Neural cell (in vitro differentiated cells): ENCODE results near the gene OR1F1. TPM values are rescaled to one million over a fixed set of nuclear protein-coding genes. Genes with fewer than 3 reads are reported as not detected.

Source experiments
- H2AFZ ChIP-seq: fragments of 200-600, 300-800 bp; sonication (generic), shearing (Covaris generic); 2 replicates; pipeline ENCODE4 v1.6.0; 2014; ENCODE audit warnings: low read depth, mild to moderate bottlenecking, antibody characterized with exemption, low read length, moderate library complexity
- H3F3A ChIP-seq: fragments of 200-600 bp; shearing (Covaris generic); 2 replicates; pipeline ENCODE4 v1.6.1; 2016; ENCODE audit warnings: mild to moderate bottlenecking, moderate library complexity, mixed read lengths, antibody characterized with exemption, low read length; ENCODE audit not compliant: insufficient read depth, poor library complexity, severe bottlenecking
- H3K27ac ChIP-seq: fragments of 200-600, 300-800 bp; sonication (generic), shearing (Covaris generic); 2 replicates; pipeline ENCODE4 v1.5.1; 2014; ENCODE audit warnings: mild to moderate bottlenecking, low read length, moderate library complexity
- H3K27me3 ChIP-seq: fragments of 300-800, 200-600 bp; sonication (generic), shearing (Covaris generic); 2 replicates; pipeline ENCODE4 v1.6.0; 2014; ENCODE audit warnings: mild to moderate bottlenecking, low read depth, low read length, moderate library complexity; ENCODE audit not compliant: insufficient read depth
- H3K36me3 ChIP-seq: fragments of 300-800, 200-600 bp; sonication (generic), shearing (Covaris generic); 2 replicates; pipeline ENCODE4 v1.5.1; 2014; ENCODE audit warnings: mild to moderate bottlenecking, antibody characterized with exemption, low read length, moderate library complexity; ENCODE audit not compliant: insufficient read depth
- H3K4me2 ChIP-seq: fragments of 300-800, 200-600 bp; sonication (generic), shearing (Covaris generic); 2 replicates; pipeline ENCODE4 v1.6.0; 2014; ENCODE audit warnings: mild to moderate bottlenecking, low read length
- H3K4me3 ChIP-seq: fragments of 300-800, 200-600 bp; sonication (generic), shearing (Covaris generic); 2 replicates; pipeline ENCODE4 v1.5.1; 2014; ENCODE audit warnings: mild to moderate bottlenecking, low read length, moderate library complexity
- H3K79me2 ChIP-seq: fragments of 200-600 bp; shearing (Covaris generic); replicated peaks from 2 replicates; pipeline ENCODE4 v1.6.0; 2014; ENCODE audit warnings: mild to moderate bottlenecking, low read length, moderate library complexity; ENCODE audit not compliant: insufficient read depth
- H3K9ac ChIP-seq: fragments of 300-800, 200-600 bp; sonication (generic), shearing (Covaris generic); 2 replicates; pipeline ENCODE4 v1.6.1; 2016; ENCODE audit warnings: mild to moderate bottlenecking, low read length, mixed read lengths
- H3K9me2 ChIP-seq: fragments of 200-600 bp; shearing (Covaris generic); 2 replicates; pipeline ENCODE4 v1.6.1; 2016; ENCODE audit warnings: mild to moderate bottlenecking, low read length, mixed read lengths; ENCODE audit not compliant: insufficient read depth
- H3K9me3 ChIP-seq: fragments of 200-600, 300-800 bp; sonication (generic), shearing (Covaris generic); 2 replicates; pipeline ENCODE4 v1.6.1; 2016; ENCODE audit warnings: mild to moderate bottlenecking, mixed run types, low read length, moderate library complexity, mixed read lengths
- H4K20me1 ChIP-seq: fragments of 200-600 bp; shearing (Covaris generic); 2 replicates; pipeline ENCODE4 v1.6.1; 2016; ENCODE audit warnings: mild to moderate bottlenecking, mixed run types; ENCODE audit not compliant: insufficient read depth
- EP300 ChIP-seq: fragments of 450-650 bp; conservative IDR thresholded peaks from 2 replicates; pipeline ENCODE4 v1.6.1; 2014; ENCODE audit warnings: antibody characterized with exemption, mild to moderate bottlenecking, moderate library complexity; ENCODE audit not compliant: poor library complexity, severe bottlenecking
- EZH2 ChIP-seq: fragments of 200-600, 300-800 bp; shearing (Covaris generic), sonication (generic); IDR thresholded peaks from 2 replicates; pipeline ENCODE4 v1.6.1; 2014; ENCODE audit warnings: antibody characterized with exemption, low read length, borderline replicate concordance, mild to moderate bottlenecking; ENCODE audit not compliant: insufficient read depth, poor library complexity, severe bottlenecking
- MXI1 ChIP-seq: fragments of 450-650 bp; conservative IDR thresholded peaks from 2 replicates; pipeline ENCODE4 v1.6.1; 2014; ENCODE audit warnings: antibody characterized with exemption, mild to moderate bottlenecking; ENCODE audit not compliant: poor library complexity, severe bottlenecking
- POLR2AphosphoS5 ChIP-seq: IDR thresholded peaks from 2 replicates; pipeline ENCODE4 v1.6.1; 2012
- RAD21 ChIP-seq: fragments of 450-650 bp; conservative IDR thresholded peaks from 2 replicates; pipeline ENCODE4 v1.6.1; 2014; ENCODE audit warnings: antibody characterized with exemption, mild to moderate bottlenecking, moderate library complexity
- SMC3 ChIP-seq: fragments of 450-650 bp; conservative IDR thresholded peaks from 2 replicates; pipeline ENCODE4 v1.6.1; 2014; ENCODE audit warnings: antibody characterized with exemption, mild to moderate bottlenecking, moderate library complexity; ENCODE audit not compliant: poor library complexity
- TAF1 ChIP-seq: IDR thresholded peaks from 2 replicates; pipeline ENCODE4 v1.6.1; 2012; ENCODE audit warnings: low read depth
- polyA plus RNA-seq: library from polyadenylated mRNA; depleted of rRNA; stranded (reverse); fragments of >200 nt; gene quantifications from 2 replicates; pipeline ENCODE4 v1.2.3, GENCODE V29; 2014
- TF ChIP-seq, protein P1 (sequence below): IDR thresholded peaks from 2 replicates; pipeline ENCODE4 v1.6.1; 2012; ENCODE audit warnings: borderline replicate concordance
- TF ChIP-seq, protein P2 (sequence below): fragments of 450-650 bp; IDR thresholded peaks from 2 replicates; pipeline ENCODE4 v1.5.1; 2014; ENCODE audit warnings: antibody characterized with exemption, mild to moderate bottlenecking, moderate library complexity; ENCODE audit not compliant: poor library complexity, severe bottlenecking

OR1F1 gene
- polyA plus RNA-seq, 1 donor from 2014 or later, result 2.5 TPM

DNA sequence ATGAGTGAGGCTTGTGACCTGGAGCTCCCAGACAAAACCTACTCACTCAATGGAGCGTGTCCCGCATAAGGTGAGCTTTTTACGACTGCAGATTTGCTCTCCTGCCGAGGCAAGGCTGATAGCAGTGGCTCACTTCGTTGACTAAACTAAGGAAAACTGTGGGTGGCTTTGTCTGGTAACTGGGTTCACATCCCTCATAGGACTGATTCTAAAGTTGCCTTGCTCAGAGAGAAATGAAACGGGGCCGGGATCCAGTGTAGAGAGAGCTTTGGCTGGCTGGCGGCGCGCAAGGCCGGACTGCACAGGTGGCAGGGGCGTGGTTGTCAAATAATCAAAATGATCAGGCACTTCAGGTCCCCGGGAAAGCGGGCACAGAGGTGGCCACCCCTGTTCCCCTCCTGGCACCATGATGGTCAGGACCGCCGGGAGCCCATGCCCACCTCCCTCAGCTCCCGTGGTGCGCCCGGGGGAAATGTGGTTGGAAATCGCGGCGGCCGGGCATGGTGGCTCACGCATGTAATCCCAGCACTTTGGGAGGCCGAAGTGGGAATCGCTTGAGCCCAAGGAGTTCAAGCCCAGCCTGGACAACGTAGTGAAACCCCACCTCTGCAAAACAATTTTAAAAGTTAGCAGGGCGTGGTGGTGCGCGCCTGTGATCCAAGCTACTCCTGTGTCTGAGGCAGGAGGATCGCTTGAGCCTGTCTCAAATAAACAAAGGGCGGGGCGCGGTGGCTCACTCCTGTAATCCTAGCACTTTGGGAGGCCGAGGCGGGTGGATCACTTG, 26.6 kb upstream of the OR1F1 start:
- TF ChIP-seq, protein P1, sequence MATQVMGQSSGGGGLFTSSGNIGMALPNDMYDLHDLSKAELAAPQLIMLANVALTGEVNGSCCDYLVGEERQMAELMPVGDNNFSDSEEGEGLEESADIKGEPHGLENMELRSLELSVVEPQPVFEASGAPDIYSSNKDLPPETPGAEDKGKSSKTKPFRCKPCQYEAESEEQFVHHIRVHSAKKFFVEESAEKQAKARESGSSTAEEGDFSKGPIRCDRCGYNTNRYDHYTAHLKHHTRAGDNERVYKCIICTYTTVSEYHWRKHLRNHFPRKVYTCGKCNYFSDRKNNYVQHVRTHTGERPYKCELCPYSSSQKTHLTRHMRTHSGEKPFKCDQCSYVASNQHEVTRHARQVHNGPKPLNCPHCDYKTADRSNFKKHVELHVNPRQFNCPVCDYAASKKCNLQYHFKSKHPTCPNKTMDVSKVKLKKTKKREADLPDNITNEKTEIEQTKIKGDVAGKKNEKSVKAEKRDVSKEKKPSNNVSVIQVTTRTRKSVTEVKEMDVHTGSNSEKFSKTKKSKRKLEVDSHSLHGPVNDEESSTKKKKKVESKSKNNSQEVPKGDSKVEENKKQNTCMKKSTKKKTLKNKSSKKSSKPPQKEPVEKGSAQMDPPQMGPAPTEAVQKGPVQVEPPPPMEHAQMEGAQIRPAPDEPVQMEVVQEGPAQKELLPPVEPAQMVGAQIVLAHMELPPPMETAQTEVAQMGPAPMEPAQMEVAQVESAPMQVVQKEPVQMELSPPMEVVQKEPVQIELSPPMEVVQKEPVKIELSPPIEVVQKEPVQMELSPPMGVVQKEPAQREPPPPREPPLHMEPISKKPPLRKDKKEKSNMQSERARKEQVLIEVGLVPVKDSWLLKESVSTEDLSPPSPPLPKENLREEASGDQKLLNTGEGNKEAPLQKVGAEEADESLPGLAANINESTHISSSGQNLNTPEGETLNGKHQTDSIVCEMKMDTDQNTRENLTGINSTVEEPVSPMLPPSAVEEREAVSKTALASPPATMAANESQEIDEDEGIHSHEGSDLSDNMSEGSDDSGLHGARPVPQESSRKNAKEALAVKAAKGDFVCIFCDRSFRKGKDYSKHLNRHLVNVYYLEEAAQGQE, result no peak
- TF ChIP-seq TAF1, result no peak
- Histone ChIP-seq H4K20me1 (no peaks in the 10 kb centered on the region), H3K27ac (no peak overlapping the region), H3K9me2 (no peaks in the 10 kb centered on the region), H2AFZ (no peak overlapping the region), H3K4me2 (no peak overlapping the region), H3K9ac (no peak overlapping the region), H3K27me3 (peaks cover 37% of the 10 kb centered on the region), H3K9me3 (no peaks in the 10 kb centered on the region), H3F3A (no peaks in the 10 kb centered on the region), H3K36me3 (no peaks in the 10 kb centered on the region), H3K79me2 (no peaks in the 10 kb centered on the region), H3K4me3 (no peak overlapping the region)

DNA sequence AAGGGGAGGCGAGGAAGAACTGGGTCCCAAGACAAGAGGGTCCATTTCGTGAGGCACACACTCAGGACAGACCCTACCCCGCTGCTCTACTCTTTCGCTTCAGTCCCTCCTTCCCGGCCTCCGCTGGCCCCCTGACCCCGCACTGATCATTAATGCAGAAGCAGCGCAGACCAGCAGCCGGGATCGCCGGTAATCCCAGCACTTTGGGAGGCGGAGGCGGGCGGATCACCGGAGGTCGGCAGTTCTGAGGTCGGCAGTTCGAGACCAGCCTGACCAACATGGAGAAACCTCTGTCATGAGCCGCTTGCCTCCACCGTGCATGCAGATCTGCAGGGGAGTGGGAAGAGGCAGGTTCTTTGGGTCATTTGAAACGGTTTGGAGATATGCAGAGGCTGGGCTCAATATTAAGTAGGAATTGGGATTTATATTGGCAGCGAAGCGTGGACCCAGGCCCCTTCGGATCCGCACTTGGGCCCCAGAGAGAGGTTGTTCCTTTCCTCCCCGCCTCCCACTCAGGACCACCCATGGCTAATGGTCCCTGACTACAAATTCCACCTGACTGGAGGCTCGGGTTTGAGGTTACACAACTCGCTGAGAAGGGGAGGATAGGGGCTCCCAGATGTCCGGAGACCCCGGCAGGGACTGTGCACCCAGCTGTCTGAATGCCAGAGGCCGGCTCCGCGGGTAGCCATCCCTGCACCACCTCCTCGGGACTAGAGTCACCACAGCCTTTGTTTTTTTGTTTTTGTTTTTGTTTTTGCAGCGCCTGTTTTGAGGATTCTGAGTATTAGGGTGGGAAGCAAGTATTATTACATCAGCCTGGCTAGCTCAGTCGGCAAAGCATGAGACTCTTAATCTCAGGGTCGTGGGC, 23.6 kb upstream of the OR1F1 start:
- H3K27me3 ChIP-seq, result peaks cover 37% of the 10 kb centered on the region
- no peak overlapping the region for H3K9ac ChIP-seq

More for the DNA sequence above, 23.6 kb upstream of the OR1F1 start:
- H3K4me2 ChIP-seq, result no peak overlapping the region
- no peaks in the 10 kb centered on the region for H3K79me2 ChIP-seq
- H3K4me3 ChIP-seq, result no peak overlapping the region
- H3K27ac ChIP-seq, result no peak overlapping the region
- H3K9me2 ChIP-seq, result no peaks in the 10 kb centered on the region
- no peaks in the 10 kb centered on the region for H3K36me3 ChIP-seq
- no peaks in the 10 kb centered on the region for H4K20me1 ChIP-seq
- TF ChIP-seq EP300 (no peak), TAF1 (no peak), RAD21 (no peak), EZH2 (no peak), SMC3 (no peak), POLR2AphosphoS5 (no peak), MXI1 (no peak)
- TF ChIP-seq, protein P1, result no peak
- TF ChIP-seq, protein P2, sequence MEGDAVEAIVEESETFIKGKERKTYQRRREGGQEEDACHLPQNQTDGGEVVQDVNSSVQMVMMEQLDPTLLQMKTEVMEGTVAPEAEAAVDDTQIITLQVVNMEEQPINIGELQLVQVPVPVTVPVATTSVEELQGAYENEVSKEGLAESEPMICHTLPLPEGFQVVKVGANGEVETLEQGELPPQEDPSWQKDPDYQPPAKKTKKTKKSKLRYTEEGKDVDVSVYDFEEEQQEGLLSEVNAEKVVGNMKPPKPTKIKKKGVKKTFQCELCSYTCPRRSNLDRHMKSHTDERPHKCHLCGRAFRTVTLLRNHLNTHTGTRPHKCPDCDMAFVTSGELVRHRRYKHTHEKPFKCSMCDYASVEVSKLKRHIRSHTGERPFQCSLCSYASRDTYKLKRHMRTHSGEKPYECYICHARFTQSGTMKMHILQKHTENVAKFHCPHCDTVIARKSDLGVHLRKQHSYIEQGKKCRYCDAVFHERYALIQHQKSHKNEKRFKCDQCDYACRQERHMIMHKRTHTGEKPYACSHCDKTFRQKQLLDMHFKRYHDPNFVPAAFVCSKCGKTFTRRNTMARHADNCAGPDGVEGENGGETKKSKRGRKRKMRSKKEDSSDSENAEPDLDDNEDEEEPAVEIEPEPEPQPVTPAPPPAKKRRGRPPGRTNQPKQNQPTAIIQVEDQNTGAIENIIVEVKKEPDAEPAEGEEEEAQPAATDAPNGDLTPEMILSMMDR, result no peak
- H3K9me3 ChIP-seq, result no peaks in the 10 kb centered on the region
- H2AFZ ChIP-seq, result no peak overlapping the region
- no peaks in the 10 kb centered on the region for H3F3A ChIP-seq
